ENCODE measurements around the gene ZFP1.

GRCh38 chr16:75188832-75189477, 40.6 kb downstream of the ZFP1 start:
- no peak for TF ChIP-seq MAFK (IDR thresholded peaks at IDR 0.05; ENCODE audit: low read depth, low read length)
- no peak for TF ChIP-seq CTCF (conservative IDR thresholded peaks at IDR 0.05; ENCODE audit: low read depth, low read length)
- no peak for TF ChIP-seq RFX5 (IDR thresholded peaks at IDR 0.05; ENCODE audit: low read depth, low read length)
- no peak for TF ChIP-seq POLR2A (IDR thresholded peaks at IDR 0.05; ENCODE audit: low read depth, low read length)
- no peak for TF ChIP-seq CEBPB (IDR thresholded peaks at IDR 0.05; ENCODE audit: low read depth, low read length)
- no peak for TF ChIP-seq MXI1 (IDR thresholded peaks at IDR 0.05; ENCODE audit: borderline replicate concordance, low read depth, low read length)
- TF ChIP-seq FOS (IDR thresholded peaks at IDR 0.05; ENCODE audit: low read depth, low read length) = no peak
- no peak for TF ChIP-seq ELK1 (IDR thresholded peaks at IDR 0.05; ENCODE audit: borderline replicate concordance, low read depth, low read length)
- no peak for TF ChIP-seq RCOR1 (IDR thresholded peaks at IDR 0.05; ENCODE audit: insufficient replicate concordance, low read length)
- no peak for TF ChIP-seq USF2 (IDR thresholded peaks at IDR 0.05; ENCODE audit: low read depth, low read length)

Measured in IMR-90 (cell line).